ENCODE results near the gene ARHGAP15.

ARHGAP15 gene

DNA sequence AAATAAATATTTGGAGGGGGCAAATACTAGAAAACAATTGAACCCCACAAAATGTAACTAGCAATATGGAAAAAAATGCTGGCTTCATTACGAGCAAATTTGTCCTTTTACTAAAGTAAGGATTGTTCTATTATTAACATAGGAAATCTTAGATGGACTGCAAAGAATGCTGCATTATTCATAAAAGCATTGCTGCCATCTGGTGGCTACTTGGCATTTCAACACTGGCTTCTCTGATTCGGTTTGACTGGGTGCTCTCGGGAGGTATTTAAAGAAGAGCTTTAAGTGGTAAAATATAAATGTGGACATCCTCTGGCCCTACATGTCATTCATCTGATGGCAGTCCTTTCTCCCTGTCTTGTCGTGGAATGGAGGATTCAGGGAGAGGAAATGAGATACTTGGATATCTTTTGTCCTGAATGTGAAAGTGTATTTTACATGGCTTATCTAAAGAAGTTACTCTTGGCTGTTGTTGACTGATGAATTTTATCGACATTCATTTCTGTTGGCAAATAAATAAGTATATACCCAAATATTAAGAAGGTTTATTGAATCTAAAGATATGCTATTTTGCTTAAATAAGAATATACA, 130.2 kb downstream of the ARHGAP15 start:
- H3K4me1 ChIP-seq, result no peaks in the 10 kb centered on the region
- no peaks in the 10 kb centered on the region for H3K9me3 ChIP-seq
- H3K4me3 ChIP-seq (ENCODE audit: low read depth, low read length), result no peak overlapping the region; the same call in 1 of the 2 replicates
- H3K36me3 ChIP-seq, result no peaks in the 10 kb centered on the region
- TF ChIP-seq, protein P1, sequence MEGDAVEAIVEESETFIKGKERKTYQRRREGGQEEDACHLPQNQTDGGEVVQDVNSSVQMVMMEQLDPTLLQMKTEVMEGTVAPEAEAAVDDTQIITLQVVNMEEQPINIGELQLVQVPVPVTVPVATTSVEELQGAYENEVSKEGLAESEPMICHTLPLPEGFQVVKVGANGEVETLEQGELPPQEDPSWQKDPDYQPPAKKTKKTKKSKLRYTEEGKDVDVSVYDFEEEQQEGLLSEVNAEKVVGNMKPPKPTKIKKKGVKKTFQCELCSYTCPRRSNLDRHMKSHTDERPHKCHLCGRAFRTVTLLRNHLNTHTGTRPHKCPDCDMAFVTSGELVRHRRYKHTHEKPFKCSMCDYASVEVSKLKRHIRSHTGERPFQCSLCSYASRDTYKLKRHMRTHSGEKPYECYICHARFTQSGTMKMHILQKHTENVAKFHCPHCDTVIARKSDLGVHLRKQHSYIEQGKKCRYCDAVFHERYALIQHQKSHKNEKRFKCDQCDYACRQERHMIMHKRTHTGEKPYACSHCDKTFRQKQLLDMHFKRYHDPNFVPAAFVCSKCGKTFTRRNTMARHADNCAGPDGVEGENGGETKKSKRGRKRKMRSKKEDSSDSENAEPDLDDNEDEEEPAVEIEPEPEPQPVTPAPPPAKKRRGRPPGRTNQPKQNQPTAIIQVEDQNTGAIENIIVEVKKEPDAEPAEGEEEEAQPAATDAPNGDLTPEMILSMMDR (IDR thresholded peaks at IDR 0.05; ENCODE audit: low read depth, low read length), result peak; percentile 69
- H3K27me3 ChIP-seq, result no peaks in the 10 kb centered on the region
- peak; percentile 46 for DNase-seq

DNA sequence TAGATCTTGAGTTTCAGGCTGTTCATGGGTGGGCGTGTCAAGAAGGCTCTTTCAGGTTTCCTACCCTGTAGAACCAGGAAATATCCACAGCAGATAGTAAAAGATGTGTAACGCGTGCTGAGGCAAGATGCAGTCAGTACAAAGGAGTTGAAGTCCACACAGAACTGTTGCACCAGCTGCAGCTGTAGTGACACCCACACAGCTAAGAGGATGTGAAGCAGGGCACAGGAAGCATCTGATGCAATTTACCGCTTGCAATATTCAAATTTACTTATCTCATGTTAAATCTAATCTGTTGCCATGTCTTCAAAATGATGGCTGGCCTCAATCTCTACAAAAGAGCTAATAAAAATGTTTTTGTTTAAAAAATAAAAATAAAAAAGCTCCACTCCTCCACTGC, 132.8 kb downstream of the ARHGAP15 start:
- no peak overlapping the region for H3K4me3 ChIP-seq (ENCODE audit: low read depth, low read length)
- no peak for DNase-seq
- H3K27me3 ChIP-seq, result no peaks in the 10 kb centered on the region
- TF ChIP-seq, protein P1 (IDR thresholded peaks at IDR 0.05; ENCODE audit: low read depth, low read length), result no peak
- no peaks in the 10 kb centered on the region for H3K36me3 ChIP-seq
- no peaks in the 10 kb centered on the region for H3K4me1 ChIP-seq
- no peaks in the 10 kb centered on the region for H3K9me3 ChIP-seq

DNA sequence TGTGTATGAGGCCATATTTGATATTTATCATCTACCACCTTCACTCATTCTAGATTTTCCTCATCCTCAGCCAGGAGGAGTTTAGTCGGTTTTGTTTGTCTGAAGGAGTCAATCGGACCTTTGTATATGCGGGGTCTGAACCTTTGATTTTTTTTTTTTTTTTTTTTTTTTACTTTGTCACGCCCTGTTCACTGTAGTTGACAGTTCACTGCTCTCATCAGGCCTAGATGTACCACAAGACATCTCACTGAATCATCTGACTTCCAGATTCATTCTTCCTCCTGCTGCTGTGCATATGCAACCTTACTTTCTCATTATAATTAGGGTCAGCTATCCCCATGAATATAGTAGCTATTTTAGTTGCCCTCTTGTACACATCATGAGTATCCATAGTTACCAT, 133.2 kb downstream of the ARHGAP15 start:
- Histone ChIP-seq H3K27me3 (no peaks in the 10 kb centered on the region), H3K36me3 (no peaks in the 10 kb centered on the region), H3K4me3 (ENCODE audit: low read depth, low read length) (no peak overlapping the region), H3K9me3 (no peaks in the 10 kb centered on the region), H3K4me1 (no peaks in the 10 kb centered on the region)
- DNase-seq, result no peak
- TF ChIP-seq, protein P1 (IDR thresholded peaks at IDR 0.05; ENCODE audit: low read depth, low read length), result no peak

DNA sequence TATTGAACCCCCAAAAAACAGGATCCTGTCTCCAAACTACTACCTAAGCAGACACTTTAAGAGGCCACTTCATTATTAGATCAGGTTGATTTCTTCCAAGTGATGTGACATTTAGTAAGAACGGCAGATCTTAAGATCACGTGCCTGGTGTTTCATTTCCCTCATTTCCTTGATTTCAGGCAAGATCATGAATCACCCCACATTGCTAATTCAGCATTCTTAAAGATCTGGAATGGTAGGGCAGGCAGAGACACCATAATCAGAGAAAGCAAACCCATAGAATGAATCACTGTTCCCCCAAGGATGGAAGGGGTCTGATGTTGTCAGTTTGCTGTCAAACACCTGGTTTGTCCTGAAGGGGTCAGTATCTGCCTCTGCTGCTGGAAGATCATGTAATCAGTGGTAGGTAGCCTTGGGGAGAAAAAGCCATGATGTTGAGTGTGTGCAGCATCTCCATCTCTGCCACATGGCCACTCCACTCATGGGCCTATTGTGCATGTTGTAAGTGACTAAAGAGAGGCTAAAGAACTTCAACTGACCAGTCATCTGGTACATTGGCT, 133.9 kb downstream of the ARHGAP15 start:
- Histone ChIP-seq H3K36me3 (no peaks in the 10 kb centered on the region), H3K4me3 (ENCODE audit: low read depth, low read length) (no peak overlapping the region), H3K9me3 (no peaks in the 10 kb centered on the region), H3K4me1 (no peaks in the 10 kb centered on the region), H3K27me3 (no peaks in the 10 kb centered on the region)
- peak; percentile 18 for DNase-seq
- TF ChIP-seq, protein P1 (IDR thresholded peaks at IDR 0.05; ENCODE audit: low read depth, low read length), result peak; percentile 47

DNA sequence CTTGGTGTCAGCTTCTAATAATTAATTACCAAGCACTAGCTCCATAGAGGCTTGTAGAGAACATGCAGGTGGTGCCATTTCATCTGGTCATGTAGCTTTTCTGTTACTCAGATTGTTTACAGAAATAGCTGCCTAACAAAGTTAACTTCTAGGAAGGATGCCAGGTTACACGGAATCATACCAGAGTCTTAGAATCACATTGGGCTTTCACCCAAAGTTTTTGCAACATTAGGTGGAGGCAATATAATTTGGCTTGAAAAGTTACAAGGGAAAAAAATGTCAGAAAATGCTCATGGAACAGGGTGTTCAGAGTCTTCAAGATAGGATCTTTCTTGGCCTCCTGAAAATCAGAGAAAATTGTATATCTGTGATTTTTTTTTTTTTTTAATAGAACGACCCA, 135.6 kb downstream of the ARHGAP15 start:
- no peaks in the 10 kb centered on the region for H3K9me3 ChIP-seq
- TF ChIP-seq, protein P1 (IDR thresholded peaks at IDR 0.05; ENCODE audit: low read depth, low read length), result no peak
- no peaks in the 10 kb centered on the region for H3K27me3 ChIP-seq
- H3K36me3 ChIP-seq, result no peaks in the 10 kb centered on the region
- no peak for DNase-seq
- no peaks in the 10 kb centered on the region for H3K4me1 ChIP-seq
- no peak overlapping the region for H3K4me3 ChIP-seq (ENCODE audit: low read depth, low read length)

DNA sequence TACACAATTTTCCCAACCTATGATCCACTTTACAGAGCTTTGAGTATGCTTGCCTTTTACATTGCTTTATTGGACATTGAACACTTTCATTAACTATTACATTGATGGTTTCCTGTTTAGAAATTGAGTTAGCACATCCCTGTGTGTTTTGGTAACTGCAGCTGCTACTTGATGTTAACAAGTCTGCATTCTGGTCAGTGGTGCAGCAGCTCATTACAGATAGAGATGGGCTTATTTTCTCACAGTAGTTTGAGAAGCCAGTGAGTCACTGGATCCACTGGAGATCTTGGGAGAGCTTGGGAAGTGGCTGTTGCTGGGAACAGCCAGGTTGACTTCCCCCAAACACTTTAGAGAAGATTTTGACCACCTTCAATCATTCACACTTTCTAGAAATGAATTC, 150.5 kb downstream of the ARHGAP15 start:
- Histone ChIP-seq H3K27me3 (no peaks in the 10 kb centered on the region), H3K36me3 (no peaks in the 10 kb centered on the region), H3K4me3 (ENCODE audit: low read depth, low read length) (no peak overlapping the region), H3K4me1 (no peaks in the 10 kb centered on the region), H3K9me3 (no peaks in the 10 kb centered on the region)
- DNase-seq, result no peak
- TF ChIP-seq, protein P1 (IDR thresholded peaks at IDR 0.05; ENCODE audit: low read depth, low read length), result no peak
